ENCODE data around the gene PP2D1.
"Not testable (repeated sequence)": the region's sequence is repeated elsewhere in the genome, so short reads cannot be mapped to it uniquely, and the experiment has no call there.

Gene PP2D1

GRCh38 chr3:20008646-20009045, 3.4 kb downstream of the PP2D1 start:
- TF ChIP-seq CTCF (IDR thresholded peaks at IDR 0.05; ENCODE audit: extremely low read depth, insufficient read depth, missing control alignments): no peak
- no peak for DNase-seq (ENCODE audit: low spot score)
- in situ Hi-C loops (cut with MboI; ENCODE audit: low pct_unique_long_range_greater_than_20kb, low sequenced_read_pairs, unreplicated experiment): no loop called here

- in situ Hi-C loops (cut with MboI; ENCODE audit: low pct_unique_long_range_greater_than_20kb, low sequenced_read_pairs, unreplicated experiment): no loop called here
- no peak for DNase-seq (ENCODE audit: low spot score)
- TF ChIP-seq CTCF (IDR thresholded peaks at IDR 0.05; ENCODE audit: extremely low read depth, insufficient read depth, missing control alignments): no peak
Measured at GRCh38 chr3:20007960-20008359, 4.1 kb downstream of the PP2D1 start.

GRCh38 chr3:20001932-20002331, 10.1 kb downstream of the PP2D1 start:
- in situ Hi-C loops (cut with MboI; ENCODE audit: low pct_unique_long_range_greater_than_20kb, low sequenced_read_pairs, unreplicated experiment): no loop called here
- no peak for DNase-seq (ENCODE audit: low spot score)
- TF ChIP-seq CTCF (IDR thresholded peaks at IDR 0.05; ENCODE audit: extremely low read depth, insufficient read depth, missing control alignments): no peak

DNA sequence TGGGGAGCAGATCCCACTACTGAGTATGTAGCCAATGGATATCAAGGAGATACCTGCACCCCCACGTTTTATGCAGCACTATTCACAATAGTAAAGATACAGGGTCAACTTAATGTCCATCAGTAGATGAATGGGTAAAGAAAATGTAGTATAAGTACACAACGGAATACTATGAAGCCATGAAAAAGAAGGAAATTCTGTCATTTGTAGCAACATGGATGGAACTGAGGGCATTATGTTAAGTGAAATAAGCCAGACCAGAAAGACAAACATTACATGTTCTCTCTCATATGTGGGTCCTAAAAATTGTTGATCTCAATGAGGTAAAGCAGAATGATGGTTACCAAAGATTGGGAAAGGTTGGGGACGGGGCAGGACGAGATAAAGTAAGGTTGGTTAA, 14.6 kb downstream of the PP2D1 start:
- DNase-seq (ENCODE audit: low spot score): no peak
- in situ Hi-C loops (cut with MboI; ENCODE audit: low pct_unique_long_range_greater_than_20kb, low sequenced_read_pairs, unreplicated experiment): no loop called here
- no peak for TF ChIP-seq CTCF (IDR thresholded peaks at IDR 0.05; ENCODE audit: extremely low read depth, insufficient read depth, missing control alignments)

GRCh38 chr3:19994796-19995195, 17.3 kb downstream of the PP2D1 start:
- TF ChIP-seq CTCF (IDR thresholded peaks at IDR 0.05; ENCODE audit: extremely low read depth, insufficient read depth, missing control alignments): no peak
- no peak for DNase-seq (ENCODE audit: low spot score)
- in situ Hi-C loops (cut with MboI; ENCODE audit: low pct_unique_long_range_greater_than_20kb, low sequenced_read_pairs, unreplicated experiment): no loop called here

DNA sequence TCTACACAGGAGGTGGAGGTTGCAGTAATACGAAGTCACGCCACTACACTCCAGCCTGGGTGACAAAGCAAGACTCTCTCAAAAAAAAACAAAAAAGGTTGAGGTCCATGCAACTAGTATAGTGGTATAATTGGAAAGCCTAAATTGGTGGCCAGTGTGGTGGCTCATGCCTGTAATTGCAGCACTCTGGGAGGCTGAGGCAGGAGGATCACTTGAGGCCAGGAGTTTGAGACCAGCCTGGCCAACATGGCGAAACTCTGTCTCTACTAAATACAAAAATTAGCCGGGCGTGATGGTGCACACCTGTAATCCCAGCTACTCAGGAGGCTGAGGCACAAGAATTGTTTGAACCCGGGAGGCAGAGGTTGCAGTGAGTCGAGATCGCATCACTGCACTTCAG, 23.2 kb downstream of the PP2D1 start:
- DNase-seq (ENCODE audit: low spot score); in situ Hi-C loops (cut with MboI; ENCODE audit: low pct_unique_long_range_greater_than_20kb, low sequenced_read_pairs, unreplicated experiment): not testable (repeated sequence)

DNA sequence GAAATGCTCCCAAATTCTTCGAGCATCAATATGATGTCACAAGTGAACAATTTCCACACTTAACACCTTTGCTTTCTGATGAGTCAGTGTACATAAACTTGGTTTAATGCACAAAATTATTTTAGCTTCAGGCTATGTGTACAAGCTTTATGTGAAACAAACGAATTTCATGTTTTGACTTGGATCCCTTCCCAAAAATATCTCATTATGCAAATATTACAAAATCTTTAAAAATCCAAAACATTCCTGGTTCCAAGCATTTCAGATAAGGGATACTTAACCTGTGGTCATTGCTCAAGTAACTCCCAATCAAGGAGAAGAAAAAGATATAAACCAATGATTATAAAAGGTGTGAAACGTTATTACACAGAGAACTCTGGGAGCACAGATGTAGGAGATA, 40.0 kb downstream of the PP2D1 start:
- no peak for TF ChIP-seq CTCF (IDR thresholded peaks at IDR 0.05; ENCODE audit: extremely low read depth, insufficient read depth, missing control alignments)
- in situ Hi-C loops (cut with MboI; ENCODE audit: low pct_unique_long_range_greater_than_20kb, low sequenced_read_pairs, unreplicated experiment): no loop called here

More for the DNA sequence above, 40.0 kb downstream of the PP2D1 start:
- DNase-seq (ENCODE audit: low spot score): no peak

Measured in GM13977 (cell line).